MM.1S (cell line): Measurements from ENCODE around the gene SHISA9.

Source experiments
- DNase-seq: peaks from one replicate; pipeline ENCODE4 v3.0.0-alpha.2; 2015
- H2AFZ ChIP-seq: fragments of 300-600 bp; sonication (generic); 2 replicates; pipeline ENCODE4 v1.6.0; 2016; ENCODE audit warnings: antibody characterized with exemption, low read length
- H3F3A ChIP-seq: fragments of 300-600 bp; sonication (generic); 2 replicates; pipeline ENCODE4 v1.6.1; 2016; ENCODE audit warnings: mild to moderate bottlenecking, antibody characterized with exemption, low read length, moderate library complexity, mixed read lengths; ENCODE audit not compliant: insufficient read depth
- H3K27ac ChIP-seq: fragments of 300-600 bp; sonication (generic); 2 replicates; pipeline ENCODE4 v1.5.1; 2016; ENCODE audit warnings: mild to moderate bottlenecking, low read length
- H3K27me3 ChIP-seq: fragments of 300-600 bp; sonication (generic); replicated peaks from 2 replicates; pipeline ENCODE4 v1.6.0; 2016; ENCODE audit warnings: low read length; ENCODE audit not compliant: insufficient read depth
- H3K36me3 ChIP-seq: fragments of 300-600 bp; sonication (generic); replicated peaks from 2 replicates; pipeline ENCODE4 v1.6.1; 2016; ENCODE audit warnings: mild to moderate bottlenecking, low read length, mixed read lengths; ENCODE audit not compliant: insufficient read depth
- H3K4me1 ChIP-seq: fragments of 300-600 bp; sonication (generic); 2 replicates; pipeline ENCODE4 v1.6.1; 2016; ENCODE audit warnings: low read length, mixed read lengths
- H3K4me2 ChIP-seq: fragments of 300-600 bp; sonication (generic); 2 replicates; pipeline ENCODE4 v1.6.0; 2016; ENCODE audit warnings: low read depth, low read length
- H3K4me3 ChIP-seq: fragments of 300-600 bp; sonication (generic); 2 replicates; pipeline ENCODE4 v1.5.1; 2016; ENCODE audit warnings: low read length, mixed read lengths
- H3K79me2 ChIP-seq: fragments of 300-600 bp; sonication (generic); 2 replicates; pipeline ENCODE4 v1.6.1; 2016; ENCODE audit warnings: mixed run types, low read length, mixed read lengths
- H3K9ac ChIP-seq: fragments of 300-600 bp; sonication (generic); 2 replicates; pipeline ENCODE4 v1.6.1; 2016; ENCODE audit warnings: low read length, mixed read lengths
- H3K9me2 ChIP-seq: fragments of 300-600 bp; sonication (generic); replicated peaks from 2 replicates; pipeline ENCODE4 v1.6.1; 2016; ENCODE audit warnings: mild to moderate bottlenecking, low read length, mixed read lengths; ENCODE audit not compliant: insufficient read depth
- H3K9me3 ChIP-seq: fragments of 300-600 bp; sonication (generic); replicated peaks from 2 replicates; pipeline ENCODE4 v1.6.1; 2016; ENCODE audit warnings: mild to moderate bottlenecking, low read length, mixed read lengths; ENCODE audit not compliant: insufficient read depth
- H4K20me1 ChIP-seq: fragments of 300-600 bp; sonication (generic); 2 replicates; pipeline ENCODE4 v1.6.1; 2016; ENCODE audit warnings: mild to moderate bottlenecking, low read length, moderate library complexity, mixed read lengths; ENCODE audit not compliant: insufficient read depth
- EZH2 ChIP-seq: fragments of 300-600 bp; sonication (generic); optimal IDR thresholded peaks from 2 replicates; pipeline ENCODE3; 2017; ENCODE audit warnings: low read depth, mild to moderate bottlenecking, antibody characterized with exemption, low read length, mixed read lengths
- EZH2phosphoT487 ChIP-seq: fragments of 300-600 bp; sonication (generic); IDR thresholded peaks from 2 replicates; pipeline ENCODE4 v1.6.1; 2018; ENCODE audit warnings: antibody characterized with exemption, low read length
- TF ChIP-seq, protein P1 (sequence below): fragments of 300-600 bp; sonication (generic); IDR thresholded peaks from 2 replicates; pipeline ENCODE4 v1.5.1; 2016; ENCODE audit warnings: antibody characterized with exemption, low read length, mixed read lengths

The SHISA9 gene

DNA sequence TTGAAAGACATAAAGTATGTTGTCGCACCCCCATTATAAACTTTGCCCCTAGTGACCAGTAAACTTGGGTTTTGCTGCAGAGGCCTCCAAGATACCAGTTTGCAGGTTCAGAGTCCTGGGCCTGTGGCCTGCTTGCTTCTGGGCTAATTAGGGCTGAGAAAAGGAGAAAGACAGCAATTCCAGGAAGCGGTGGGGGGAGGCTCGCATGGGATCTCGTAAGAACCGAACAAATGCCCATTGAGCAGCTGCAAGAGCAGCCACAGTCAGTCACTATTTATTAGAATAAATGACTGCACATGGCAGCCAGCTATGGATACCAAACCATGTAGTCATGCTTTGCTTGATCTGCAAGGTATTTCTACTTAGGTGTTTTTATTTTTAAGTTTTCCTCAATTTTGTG, 4.9 kb downstream of the SHISA9 start:
- no peak for TF ChIP-seq EZH2
- no peak for TF ChIP-seq EZH2phosphoT487
- TF ChIP-seq, protein P1, sequence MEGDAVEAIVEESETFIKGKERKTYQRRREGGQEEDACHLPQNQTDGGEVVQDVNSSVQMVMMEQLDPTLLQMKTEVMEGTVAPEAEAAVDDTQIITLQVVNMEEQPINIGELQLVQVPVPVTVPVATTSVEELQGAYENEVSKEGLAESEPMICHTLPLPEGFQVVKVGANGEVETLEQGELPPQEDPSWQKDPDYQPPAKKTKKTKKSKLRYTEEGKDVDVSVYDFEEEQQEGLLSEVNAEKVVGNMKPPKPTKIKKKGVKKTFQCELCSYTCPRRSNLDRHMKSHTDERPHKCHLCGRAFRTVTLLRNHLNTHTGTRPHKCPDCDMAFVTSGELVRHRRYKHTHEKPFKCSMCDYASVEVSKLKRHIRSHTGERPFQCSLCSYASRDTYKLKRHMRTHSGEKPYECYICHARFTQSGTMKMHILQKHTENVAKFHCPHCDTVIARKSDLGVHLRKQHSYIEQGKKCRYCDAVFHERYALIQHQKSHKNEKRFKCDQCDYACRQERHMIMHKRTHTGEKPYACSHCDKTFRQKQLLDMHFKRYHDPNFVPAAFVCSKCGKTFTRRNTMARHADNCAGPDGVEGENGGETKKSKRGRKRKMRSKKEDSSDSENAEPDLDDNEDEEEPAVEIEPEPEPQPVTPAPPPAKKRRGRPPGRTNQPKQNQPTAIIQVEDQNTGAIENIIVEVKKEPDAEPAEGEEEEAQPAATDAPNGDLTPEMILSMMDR = no peak
- Histone ChIP-seq H3K36me3 (no peaks in the 10 kb centered on the region), H3K4me2 (no peak overlapping the region)

DNA sequence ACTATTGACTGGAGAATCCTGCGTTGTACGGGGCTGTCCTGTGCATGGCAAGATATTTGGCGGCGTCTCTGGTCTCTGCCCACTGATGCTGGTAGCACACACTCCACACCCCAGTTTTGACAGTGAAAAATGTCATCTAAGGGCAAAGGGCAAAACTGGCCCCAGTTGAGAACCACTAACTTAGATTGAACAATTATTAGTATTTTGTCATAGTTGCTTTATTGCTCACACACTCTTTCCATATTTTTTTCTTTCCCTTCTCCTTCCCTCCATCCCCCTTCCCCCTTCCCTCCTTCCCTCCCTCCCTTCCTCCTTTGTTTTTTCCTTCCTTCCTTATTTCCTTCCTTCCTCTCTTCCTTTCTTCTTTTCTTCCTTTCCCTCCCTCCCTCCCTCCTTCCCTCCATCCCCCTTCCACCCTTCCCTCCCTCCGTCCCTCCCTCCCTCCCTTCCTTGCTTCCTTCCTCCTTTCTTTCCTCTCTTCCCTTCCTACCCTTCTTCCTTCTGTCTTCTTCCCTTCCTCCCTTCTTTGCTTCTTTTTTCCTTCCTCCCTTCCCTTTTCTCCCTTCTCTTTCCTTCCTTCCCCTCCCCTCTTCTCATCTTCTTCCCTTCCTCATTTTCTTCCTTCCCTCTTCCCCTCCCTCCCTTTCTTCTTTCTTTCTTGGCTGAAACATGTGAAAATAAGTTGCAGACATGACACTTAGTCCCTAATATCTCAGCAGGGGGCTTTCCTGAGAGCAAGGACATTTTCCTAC, 5.5 kb downstream of the SHISA9 start:
- Histone ChIP-seq H3K36me3 (no peaks in the 10 kb centered on the region), H2AFZ (no peak overlapping the region), H3K79me2 (no peaks in the 10 kb centered on the region), H3K9ac (no peak overlapping the region), H3K9me3 (no peaks in the 10 kb centered on the region), H3K9me2 (no peaks in the 10 kb centered on the region), H3K27ac (no peak overlapping the region), H3K4me1 (no peaks in the 10 kb centered on the region), H3K27me3 (no peaks in the 10 kb centered on the region; the same call in 1 of the 2 replicates), H3F3A (no peaks in the 10 kb centered on the region), H3K4me2 (no peak overlapping the region), H3K4me3 (no peak overlapping the region), H4K20me1 (no peaks in the 10 kb centered on the region)
- TF ChIP-seq, protein P1 = no peak
- TF ChIP-seq EZH2 (no peak), EZH2phosphoT487 (no peak)
- no peak for DNase-seq

More for the DNA sequence above, 4.9 kb downstream of the SHISA9 start:
- Histone ChIP-seq H3K9me2 (no peaks in the 10 kb centered on the region), H3K4me3 (no peak overlapping the region), H3K79me2 (no peaks in the 10 kb centered on the region), H3F3A (no peaks in the 10 kb centered on the region), H3K9me3 (no peaks in the 10 kb centered on the region), H3K27me3 (no peaks in the 10 kb centered on the region; the same call in 1 of the 2 replicates), H2AFZ (no peak overlapping the region), H3K27ac (no peak overlapping the region), H3K9ac (no peak overlapping the region), H3K4me1 (no peaks in the 10 kb centered on the region), H4K20me1 (no peaks in the 10 kb centered on the region)
- no peak for DNase-seq

DNA sequence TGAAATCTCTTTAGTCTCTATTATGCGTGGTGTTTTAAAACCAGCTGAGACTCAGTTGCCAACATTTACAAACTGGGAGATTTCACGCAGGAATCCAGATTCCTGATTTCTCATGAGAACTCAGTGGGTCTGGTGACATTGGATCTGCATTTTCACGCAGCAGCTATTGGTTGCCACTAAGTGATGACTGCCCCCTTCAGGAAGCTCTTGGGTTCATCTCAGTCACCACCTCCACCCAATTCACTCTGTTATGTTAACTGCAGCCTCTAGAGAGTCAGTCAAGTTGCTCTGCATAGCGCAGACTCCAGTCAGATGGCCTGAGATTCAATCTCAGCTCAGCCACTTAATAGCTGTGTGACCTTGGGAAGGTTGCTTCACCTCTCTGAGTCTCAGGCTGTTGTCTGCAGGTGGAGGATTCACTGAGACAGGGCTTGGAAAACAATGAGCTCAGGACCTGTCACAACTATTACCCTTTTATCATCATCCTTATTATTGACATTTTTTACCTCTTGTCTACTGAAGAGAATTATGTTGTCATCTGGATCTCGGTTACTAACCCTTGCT, 6.4 kb downstream of the SHISA9 start:
- H4K20me1 ChIP-seq = no peaks in the 10 kb centered on the region
- no peaks in the 10 kb centered on the region for H3K36me3 ChIP-seq
- H3K9ac ChIP-seq = no peak overlapping the region
- H3K4me1 ChIP-seq = no peaks in the 10 kb centered on the region
- no peak overlapping the region for H3K4me3 ChIP-seq
- no peaks in the 10 kb centered on the region; the same call in 1 of the 2 replicates for H3K27me3 ChIP-seq
- no peak overlapping the region for H3K27ac ChIP-seq
- no peak overlapping the region for H2AFZ ChIP-seq
- DNase-seq = no peak
- TF ChIP-seq EZH2phosphoT487 (no peak), EZH2 (no peak)
- TF ChIP-seq, protein P1 = no peak
- H3K79me2 ChIP-seq = no peaks in the 10 kb centered on the region
- H3K4me2 ChIP-seq = no peak overlapping the region
- no peaks in the 10 kb centered on the region for H3K9me3 ChIP-seq
- H3F3A ChIP-seq = no peaks in the 10 kb centered on the region
- no peaks in the 10 kb centered on the region for H3K9me2 ChIP-seq
